OCI-LY1 (cell line): ENCODE data around the gene UBE4B.

ENCODE experiments used
- H2AFZ ChIP-seq: fragments of 200-600 bp; sonication (generic), shearing (Covaris generic); 2 replicates; pipeline ENCODE4 v1.6.0; 2014; ENCODE audit warnings: antibody characterized with exemption, mild to moderate bottlenecking, low read length
- H3F3A ChIP-seq: fragments of 200-600 bp; sonication (generic), shearing (Covaris generic); 2 replicates; pipeline ENCODE4 v1.6.0; 2014; ENCODE audit warnings: mild to moderate bottlenecking, antibody characterized with exemption, low read length, moderate library complexity; ENCODE audit not compliant: insufficient read depth
- H3K27ac ChIP-seq: fragments of 200-600 bp; sonication (generic); 2 replicates; pipeline ENCODE4 v1.5.1; 2014; ENCODE audit warnings: low read length, mixed run types, mild to moderate bottlenecking, low read depth; ENCODE audit not compliant: poor library complexity, severe bottlenecking
- H3K27me3 ChIP-seq: fragments of 200-600 bp; sonication (generic); 2 replicates; pipeline ENCODE4 v1.6.0; 2014; ENCODE audit warnings: antibody characterized with exemption, mild to moderate bottlenecking, low read length, moderate library complexity; ENCODE audit not compliant: insufficient read depth
- H3K36me3 ChIP-seq: fragments of 200-600 bp; sonication (generic); 2 replicates; pipeline ENCODE4 v1.6.1; 2014; ENCODE audit warnings: mild to moderate bottlenecking, antibody characterized with exemption, low read length, moderate library complexity, mixed read lengths; ENCODE audit not compliant: insufficient read depth
- H3K4me1 ChIP-seq: fragments of 200-600 bp; sonication (generic); 2 replicates; pipeline ENCODE4 v1.5.1; 2014; ENCODE audit warnings: mild to moderate bottlenecking, low read length, moderate library complexity; ENCODE audit not compliant: insufficient read depth, severe bottlenecking
- H3K4me2 ChIP-seq: fragments of 200-600 bp; sonication (generic), shearing (Covaris generic); 2 replicates; pipeline ENCODE4 v1.6.1; 2014; ENCODE audit warnings: low read length
- H3K4me3 ChIP-seq: fragments of 200-600 bp; sonication (generic); 2 replicates; pipeline ENCODE4 v1.5.1; 2014; ENCODE audit warnings: low read length, low read depth, mild to moderate bottlenecking, mixed read lengths; ENCODE audit not compliant: poor library complexity, severe bottlenecking
- H3K79me2 ChIP-seq: fragments of 200-600 bp; shearing (Covaris generic); 2 replicates; pipeline ENCODE4 v1.6.1; 2016; ENCODE audit warnings: mixed run types, low read length, mixed read lengths; ENCODE audit not compliant: insufficient read depth
- H3K9ac ChIP-seq: fragments of 200-600 bp; sonication (generic), shearing (Covaris generic); 2 replicates; pipeline ENCODE4 v1.6.1; 2014; ENCODE audit warnings: mild to moderate bottlenecking, low read length, mixed read lengths
- H3K9me2 ChIP-seq: fragments of 200-600 bp; sonication (generic), shearing (Covaris generic); 2 replicates; pipeline ENCODE4 v1.6.1; 2014; ENCODE audit warnings: low read depth, mild to moderate bottlenecking, low read length, mixed read lengths
- H3K9me3 ChIP-seq: fragments of 200-600 bp; shearing (Covaris generic); 2 replicates; pipeline ENCODE4 v1.6.1; 2014; ENCODE audit warnings: low read length, mixed read lengths
- H4K20me1 ChIP-seq: fragments of 200-600 bp; sonication (generic), shearing (Covaris generic); 2 replicates; pipeline ENCODE4 v1.6.0; 2016; ENCODE audit warnings: mild to moderate bottlenecking, low read length; ENCODE audit not compliant: insufficient read depth
- EZH2 ChIP-seq: fragments of 200-600 bp; sonication (generic), shearing (Covaris generic); IDR thresholded peaks from 2 replicates; pipeline ENCODE4 v1.8.0; 2017; ENCODE audit warnings: borderline replicate concordance, mixed run types, mild to moderate bottlenecking, antibody characterized with exemption, low read length, moderate library complexity, mixed read lengths
- TF ChIP-seq, protein P1 (sequence below): fragments of 200-600 bp; sonication (generic), shearing (Covaris generic); IDR thresholded peaks from 2 replicates; pipeline ENCODE4 v1.5.1; 2017; ENCODE audit warnings: mild to moderate bottlenecking, antibody characterized with exemption, low read length, moderate library complexity, mixed read lengths

Gene UBE4B

GRCh38 chr1:10032590-10033358 lies at the start of gene UBE4B:
Gene UBE4B, plus strand, starts transcription at chr1:10032958. Its CDS starts 713 bp downstream, at chr1:10033671.
- Histone ChIP-seq H3K27me3 (no peaks in the 10 kb centered on the region), H3K4me1 (peaks cover 25% of the 10 kb centered on the region), H4K20me1 (no peaks in the 10 kb centered on the region), H3K9me3 (no peaks in the 10 kb centered on the region), H3K36me3 (peaks cover 13% of the 10 kb centered on the region), H3K9ac (peak within 1 kb of the TSS; percentile 80), H3K79me2 (peaks cover 38% of the 10 kb centered on the region), H3F3A (no peaks in the 10 kb centered on the region), H3K4me3 (peak within 1 kb of the TSS; percentile 80), H3K9me2 (no peaks in the 10 kb centered on the region), H3K4me2 (peak within 1 kb of the TSS; percentile 86), H2AFZ (peak within 1 kb of the TSS; percentile 98), H3K27ac (peak within 1 kb of the TSS; percentile 78)
- no peak for TF ChIP-seq EZH2
- TF ChIP-seq, protein P1, sequence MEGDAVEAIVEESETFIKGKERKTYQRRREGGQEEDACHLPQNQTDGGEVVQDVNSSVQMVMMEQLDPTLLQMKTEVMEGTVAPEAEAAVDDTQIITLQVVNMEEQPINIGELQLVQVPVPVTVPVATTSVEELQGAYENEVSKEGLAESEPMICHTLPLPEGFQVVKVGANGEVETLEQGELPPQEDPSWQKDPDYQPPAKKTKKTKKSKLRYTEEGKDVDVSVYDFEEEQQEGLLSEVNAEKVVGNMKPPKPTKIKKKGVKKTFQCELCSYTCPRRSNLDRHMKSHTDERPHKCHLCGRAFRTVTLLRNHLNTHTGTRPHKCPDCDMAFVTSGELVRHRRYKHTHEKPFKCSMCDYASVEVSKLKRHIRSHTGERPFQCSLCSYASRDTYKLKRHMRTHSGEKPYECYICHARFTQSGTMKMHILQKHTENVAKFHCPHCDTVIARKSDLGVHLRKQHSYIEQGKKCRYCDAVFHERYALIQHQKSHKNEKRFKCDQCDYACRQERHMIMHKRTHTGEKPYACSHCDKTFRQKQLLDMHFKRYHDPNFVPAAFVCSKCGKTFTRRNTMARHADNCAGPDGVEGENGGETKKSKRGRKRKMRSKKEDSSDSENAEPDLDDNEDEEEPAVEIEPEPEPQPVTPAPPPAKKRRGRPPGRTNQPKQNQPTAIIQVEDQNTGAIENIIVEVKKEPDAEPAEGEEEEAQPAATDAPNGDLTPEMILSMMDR, result peak; percentile 79

GRCh38 chr1:9984253-9984652 lies 48.5 kb upstream of the UBE4B start:
- no peaks in the 10 kb centered on the region for H4K20me1 ChIP-seq
- H3K79me2 ChIP-seq, result no peaks in the 10 kb centered on the region
- H3K36me3 ChIP-seq, result peaks cover 11% of the 10 kb centered on the region
- no peaks in the 10 kb centered on the region for H3K27me3 ChIP-seq
- no peak overlapping the region for H2AFZ ChIP-seq
- TF ChIP-seq, protein P1, result no peak
- TF ChIP-seq EZH2, result no peak
- H3K9ac ChIP-seq, result no peak overlapping the region
- no peak overlapping the region for H3K27ac ChIP-seq
- H3K4me1 ChIP-seq, result no peaks in the 10 kb centered on the region
- no peak overlapping the region for H3K4me3 ChIP-seq
- H3K4me2 ChIP-seq, result no peak overlapping the region
- H3K9me2 ChIP-seq, result no peaks in the 10 kb centered on the region
- no peaks in the 10 kb centered on the region for H3K9me3 ChIP-seq
- no peaks in the 10 kb centered on the region for H3F3A ChIP-seq

- Histone ChIP-seq H3K9me2 (no peaks in the 10 kb centered on the region), H3K9ac (no peak overlapping the region), H3K27me3 (no peaks in the 10 kb centered on the region), H2AFZ (no peak overlapping the region), H3K4me1 (no peaks in the 10 kb centered on the region), H3K4me2 (no peak overlapping the region), H3K36me3 (peaks cover 11% of the 10 kb centered on the region), H3K4me3 (no peak overlapping the region), H3K79me2 (no peaks in the 10 kb centered on the region), H3K27ac (no peak overlapping the region), H3F3A (no peaks in the 10 kb centered on the region), H3K9me3 (no peaks in the 10 kb centered on the region), H4K20me1 (no peaks in the 10 kb centered on the region)
- TF ChIP-seq, protein P1, result no peak
- no peak for TF ChIP-seq EZH2
Observed at GRCh38 chr1:9985001-9985400, 47.8 kb upstream of the UBE4B start.
